ENCODE data around the gene ZSCAN12. TPM values are rescaled to one million over a fixed set of nuclear protein-coding genes. Genes with fewer than 3 reads are reported as not detected.

Gene ZSCAN12
- total and polyA plus RNA-seq, 2 donors (not counting 1 experiment from before 2014, with no cell fraction given): 4.7 to 9.6 TPM

DNA sequence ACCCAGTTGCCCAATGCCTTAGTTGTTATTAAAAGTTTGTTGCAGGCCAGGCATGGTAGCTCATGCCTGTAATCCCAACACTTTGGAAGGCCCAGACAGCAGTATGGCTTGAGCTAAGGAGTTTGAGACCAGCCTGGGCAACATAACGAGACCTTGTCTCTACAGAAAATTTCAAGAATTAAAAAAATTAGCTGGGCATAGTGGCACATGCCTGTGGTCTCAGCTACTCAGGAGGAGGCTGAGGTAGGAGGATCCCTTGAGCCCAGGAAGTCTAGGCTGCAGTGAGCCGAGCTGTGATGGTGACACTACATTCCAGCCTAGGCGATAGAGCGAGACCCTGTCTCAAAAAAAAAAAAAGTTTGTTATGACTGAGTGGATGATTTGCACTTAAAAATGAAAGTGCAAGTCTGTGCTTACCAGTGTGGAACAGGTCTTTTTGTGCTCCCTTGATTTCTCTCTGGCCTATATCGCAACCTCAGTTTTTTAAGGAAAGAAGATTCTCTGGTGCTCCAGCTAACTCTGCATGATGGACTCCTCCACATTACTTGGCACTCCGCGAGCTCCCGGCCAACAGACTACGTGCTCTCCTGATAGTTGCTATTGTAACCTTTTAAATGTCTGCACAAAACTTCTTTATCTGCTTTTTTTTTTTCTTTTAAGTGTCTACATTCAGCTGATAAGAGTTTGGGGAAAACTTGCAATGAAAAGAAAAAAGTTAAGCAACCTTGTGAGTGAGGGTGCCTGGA, 27.7 kb downstream of the ZSCAN12 start:
- Histone ChIP-seq H3K4me2 (ENCODE audit: extremely low read depth, insufficient read depth, low read length) (no peak overlapping the region), H3K9ac (ENCODE audit: insufficient read depth, low read length) (no peak overlapping the region), H3K27ac (ENCODE audit: insufficient read depth, low read length) (no peak overlapping the region), H4K20me1 (ENCODE audit: control insufficient read depth, extremely low read depth, insufficient read depth, low read length) (no peaks in the 10 kb centered on the region), H3K4me1 (ENCODE audit: control insufficient read depth, extremely low read depth, insufficient read depth, low read length) (no peaks in the 10 kb centered on the region), H3K9me3 (ENCODE audit: control insufficient read depth, insufficient read depth, low read depth, low read length) (no peaks in the 10 kb centered on the region), H3K4me3 (replicated peaks in 1 of 4; ENCODE audit: control extremely low read depth in 1 of 4, insufficient read depth in 1 of 4, low read depth in 3 of 4, low read length in 4 of 4) (no peak overlapping the region), H3K36me3 (ENCODE audit: control insufficient read depth, insufficient read depth, low read length) (no peaks in the 10 kb centered on the region), H3K27me3 (ENCODE audit: control insufficient read depth, insufficient read depth, low read length) (no peaks in the 10 kb centered on the region), H3K79me2 (ENCODE audit: control insufficient read depth, insufficient read depth, low read length) (no peaks in the 10 kb centered on the region), H2AFZ (ENCODE audit: low read length) (no peak overlapping the region)
- DNase-seq (ENCODE audit: low read depth in 2 of 2): no peak
- no peak for TF ChIP-seq CTCF (conservative IDR thresholded peaks at IDR 0.05 in 1 of 2, IDR thresholded peaks at IDR 0.05 in 1 of 2; ENCODE audit: low read depth in 1 of 2, low read length in 2 of 2)
- no peak for TF ChIP-seq EZH2 (IDR thresholded peaks at IDR 0.05; ENCODE audit: low read length, missing control alignments)

- Histone ChIP-seq H3K9me3 (ENCODE audit: control insufficient read depth, insufficient read depth, low read depth, low read length) (no peaks in the 10 kb centered on the region), H3K9ac (ENCODE audit: insufficient read depth, low read length) (no peak overlapping the region), H2AFZ (ENCODE audit: low read length) (no peak overlapping the region), H4K20me1 (ENCODE audit: control insufficient read depth, extremely low read depth, insufficient read depth, low read length) (no peaks in the 10 kb centered on the region), H3K27ac (ENCODE audit: insufficient read depth, low read length) (no peak overlapping the region), H3K36me3 (ENCODE audit: control insufficient read depth, insufficient read depth, low read length) (no peaks in the 10 kb centered on the region), H3K4me1 (ENCODE audit: control insufficient read depth, extremely low read depth, insufficient read depth, low read length) (no peaks in the 10 kb centered on the region), H3K4me2 (ENCODE audit: extremely low read depth, insufficient read depth, low read length) (no peak overlapping the region), H3K4me3 (replicated peaks in 1 of 4; ENCODE audit: control extremely low read depth in 1 of 4, insufficient read depth in 1 of 4, low read depth in 3 of 4, low read length in 4 of 4) (no peak overlapping the region), H3K79me2 (ENCODE audit: control insufficient read depth, insufficient read depth, low read length) (no peaks in the 10 kb centered on the region), H3K27me3 (ENCODE audit: control insufficient read depth, insufficient read depth, low read length) (no peaks in the 10 kb centered on the region)
- no peak for DNase-seq (ENCODE audit: low read depth in 2 of 2)
- no peak for TF ChIP-seq EZH2 (IDR thresholded peaks at IDR 0.05; ENCODE audit: low read length, missing control alignments)
- no peak for TF ChIP-seq CTCF (conservative IDR thresholded peaks at IDR 0.05 in 1 of 2, IDR thresholded peaks at IDR 0.05 in 1 of 2; ENCODE audit: low read depth in 1 of 2, low read length in 2 of 2)
Observed at GRCh38 chr6:28371280-28371679, 28.3 kb downstream of the ZSCAN12 start.

DNA sequence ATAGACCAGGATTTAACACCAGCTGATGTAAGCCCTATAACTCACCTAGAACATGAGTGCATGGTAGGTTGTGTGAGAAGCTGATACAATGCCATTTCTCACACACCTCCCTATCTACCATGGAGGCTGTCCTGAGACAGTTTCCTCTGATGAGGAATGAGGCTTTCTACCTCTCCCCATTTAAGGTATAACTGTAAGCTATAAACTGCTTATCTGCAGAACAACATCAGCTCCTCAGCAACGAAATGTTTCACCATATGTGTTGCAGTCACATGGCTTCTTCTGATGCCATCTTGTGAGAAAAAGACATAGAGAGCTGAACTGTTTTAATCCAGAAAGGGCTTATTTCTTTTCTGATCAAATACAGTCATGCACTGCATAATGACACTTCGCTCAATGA, 29.1 kb downstream of the ZSCAN12 start:
- no peak for TF ChIP-seq CTCF (conservative IDR thresholded peaks at IDR 0.05 in 1 of 2, IDR thresholded peaks at IDR 0.05 in 1 of 2; ENCODE audit: low read depth in 1 of 2, low read length in 2 of 2)
- TF ChIP-seq EZH2 (IDR thresholded peaks at IDR 0.05; ENCODE audit: low read length, missing control alignments): no peak
- Histone ChIP-seq H3K9me3 (ENCODE audit: control insufficient read depth, insufficient read depth, low read depth, low read length) (no peaks in the 10 kb centered on the region), H3K4me2 (ENCODE audit: extremely low read depth, insufficient read depth, low read length) (no peak overlapping the region), H3K9ac (ENCODE audit: insufficient read depth, low read length) (no peak overlapping the region), H2AFZ (ENCODE audit: low read length) (no peak overlapping the region), H3K4me1 (ENCODE audit: control insufficient read depth, extremely low read depth, insufficient read depth, low read length) (no peaks in the 10 kb centered on the region), H3K27ac (ENCODE audit: insufficient read depth, low read length) (no peak overlapping the region), H3K27me3 (ENCODE audit: control insufficient read depth, insufficient read depth, low read length) (no peaks in the 10 kb centered on the region), H3K4me3 (replicated peaks in 1 of 4; ENCODE audit: control extremely low read depth in 1 of 4, insufficient read depth in 1 of 4, low read depth in 3 of 4, low read length in 4 of 4) (no peak overlapping the region), H4K20me1 (ENCODE audit: control insufficient read depth, extremely low read depth, insufficient read depth, low read length) (no peaks in the 10 kb centered on the region), H3K36me3 (ENCODE audit: control insufficient read depth, insufficient read depth, low read length) (no peaks in the 10 kb centered on the region), H3K79me2 (ENCODE audit: control insufficient read depth, insufficient read depth, low read length) (no peaks in the 10 kb centered on the region)
- no peak for DNase-seq (ENCODE audit: low read depth in 2 of 2)
